Endothelial cell of umbilical vein (primary cell): Measurements from ENCODE around the gene CHL1. TPM values are rescaled to one million over a fixed set of nuclear protein-coding genes. Genes with fewer than 3 reads are reported as not detected.

Experiments
- BruUV-seq: library from RNA; stranded (reverse); fragments of 400-500 nt; replicated peaks from 2 replicates; lab custom pipeline; 2021; lab: Mats Ljungman, UMichigan
- CTCF ChIA-PET: fragments of 300-600, 350-600 bp; sonication (Branson Sonifier 250); formaldehyde crosslinking; loops from one replicate; lab custom pipeline; 2021; ENCODE audit warnings: antibody characterized with exemption, inconsistent platforms; lab: Charles Lee
- POLR2A ChIA-PET: fragments of 300-600, 350-600 bp; sonication (Branson Sonifier 250); formaldehyde crosslinking; loops from one replicate; lab custom pipeline; 2021; ENCODE audit warnings: antibody characterized with exemption, inconsistent platforms; lab: Charles Lee
- DNase-seq: peaks from one replicate; pipeline ENCODE4 v3.0.0-alpha.2; 2011; ENCODE audit warnings: low read depth, low spot score
- FAIRE-seq: peaks from 2 replicates; lab custom pipeline; 2011; peaks lifted over from hg19 to GRCh38; lab: Jason Lieb, UNC
- H2AFZ ChIP-seq: 2 replicates; pipeline ENCODE4 v1.6.0; 2012; ENCODE audit warnings: low read depth, low read length, control low read depth, inconsistent platforms
- H3K27ac ChIP-seq: 2 replicates; pipeline ENCODE4 v1.5.1; 2011; ENCODE audit warnings: low read depth, mild to moderate bottlenecking, control low read depth, low read length, moderate library complexity; ENCODE audit not compliant: insufficient read depth
- H3K27me3 ChIP-seq, 2 experiments: 2 replicates each; pipeline versions ENCODE4 v1.6.0 to v1.6.1; 2011; ENCODE audit warnings: low read length in 2 of 2, mixed read lengths in 1 of 2; ENCODE audit not compliant: control insufficient read depth in 2 of 2, insufficient read depth in 2 of 2
- H3K36me3 ChIP-seq, 2 experiments: 2 replicates in 1 of 2; 3 replicates in 1 of 2; pipeline ENCODE4 v1.5.1; 2011; ENCODE audit warnings: low read length in 2 of 2, mild to moderate bottlenecking in 1 of 2, moderate library complexity in 1 of 2; ENCODE audit not compliant: control insufficient read depth in 2 of 2, insufficient read depth in 2 of 2; ENCODE audit errors: extremely low read depth in 1 of 2
- H3K4me1 ChIP-seq: 3 replicates; pipeline ENCODE4 v1.5.1; 2011; ENCODE audit warnings: mild to moderate bottlenecking, low read length; ENCODE audit not compliant: control insufficient read depth, insufficient read depth; ENCODE audit errors: extremely low read depth
- H3K4me2 ChIP-seq: 2 replicates; pipeline ENCODE4 v1.6.1; 2011; ENCODE audit warnings: low read length, control low read depth, mixed read lengths; ENCODE audit not compliant: insufficient read depth
- H3K4me3 ChIP-seq, 3 experiments: fragments of 200-600 bp in 1 of 3; sonication (generic), shearing (Covaris generic) in 1 of 3; replicated peaks in 1 of 3; 2 replicates each; pipeline ENCODE4 v1.5.1; 2011 to 2016; ENCODE audit warnings: control low read depth in 3 of 3, low read length in 3 of 3, mild to moderate bottlenecking in 2 of 3, inconsistent platforms in 1 of 3, low read depth in 1 of 3, moderate library complexity in 1 of 3; ENCODE audit not compliant: insufficient read depth in 1 of 3
- H3K79me2 ChIP-seq: 2 replicates; pipeline ENCODE4 v1.6.0; 2012; ENCODE audit warnings: low read length, inconsistent platforms; ENCODE audit not compliant: control insufficient read depth, insufficient read depth
- H3K9ac ChIP-seq: replicated peaks from 2 replicates; pipeline ENCODE3; 2011; ENCODE audit warnings: low read length, control low read depth; ENCODE audit not compliant: insufficient read depth; ENCODE audit errors: extremely low read depth
- H3K9me1 ChIP-seq: replicated peaks from 3 replicates; pipeline ENCODE4 v1.6.0; 2011; ENCODE audit warnings: mild to moderate bottlenecking, low read length; ENCODE audit not compliant: control insufficient read depth, insufficient read depth; ENCODE audit errors: extremely low read depth
- H3K9me3 ChIP-seq: replicated peaks from 2 replicates; pipeline ENCODE4 v1.5.1; 2012; ENCODE audit warnings: low read length, inconsistent platforms; ENCODE audit not compliant: control insufficient read depth, insufficient read depth
- H4K20me1 ChIP-seq: replicated peaks from 2 replicates; pipeline ENCODE3; 2011; ENCODE audit warnings: mild to moderate bottlenecking, low read length; ENCODE audit not compliant: control insufficient read depth, insufficient read depth; ENCODE audit errors: extremely low read depth
- EZH2 ChIP-seq: IDR thresholded peaks from 2 replicates; pipeline ENCODE4 v1.6.1; 2012; ENCODE audit warnings: borderline replicate concordance, low read depth, mild to moderate bottlenecking, moderate library complexity, low read length, inconsistent platforms; ENCODE audit not compliant: severe bottlenecking
- FOS ChIP-seq: IDR thresholded peaks from 2 replicates; pipeline ENCODE4 v1.6.1; 2011; ENCODE audit warnings: mild to moderate bottlenecking, low read length, moderate library complexity, borderline replicate concordance; ENCODE audit not compliant: insufficient read depth
- GATA2 ChIP-seq: IDR thresholded peaks from 2 replicates; pipeline ENCODE4 v1.7.0; 2011; ENCODE audit warnings: low read depth, mild to moderate bottlenecking, moderate library complexity, mixed read lengths, low read length; ENCODE audit not compliant: insufficient read length, insufficient read depth
- JUN ChIP-seq: IDR thresholded peaks from 2 replicates; pipeline ENCODE4 v1.6.1; 2011; ENCODE audit warnings: borderline replicate concordance, low read depth; ENCODE audit not compliant: insufficient read length, insufficient read depth
- MAX ChIP-seq: IDR thresholded peaks from 2 replicates; pipeline ENCODE4 v1.6.1; 2011; ENCODE audit not compliant: insufficient read depth, insufficient read length
- MYC ChIP-seq: IDR thresholded peaks from one replicate; pipeline ENCODE4 v1.6.1; 2011; ENCODE audit warnings: mild to moderate bottlenecking, low read depth, low read length
- POLR2A ChIP-seq: IDR thresholded peaks from 2 replicates; pipeline ENCODE4 v1.6.1; 2012; ENCODE audit warnings: low read depth, mild to moderate bottlenecking, control low read depth, low read length
- POLR2AphosphoS5 ChIP-seq: IDR thresholded peaks from 2 replicates; pipeline ENCODE4 v1.6.1; 2012; ENCODE audit warnings: low read depth, mild to moderate bottlenecking, control low read depth, low read length, moderate library complexity; ENCODE audit not compliant: insufficient read depth
- dilution Hi-C: fragments of 300-500 bp; cut with MboI; formaldehyde crosslinking; loops from one replicate; pipeline ENCODE4 v1.15.0; 2019; ENCODE audit warnings: low sequenced_read_pairs; ENCODE audit not compliant: extremely low pct_ligation_motif_present
- intact Hi-C: fragments of 100-400 bp; cut with micrococcal nuclease; formaldehyde crosslinking; loops from one replicate; pipeline ENCODE4 v1.10.0; 2022
- polyA plus RNA-seq, 4 experiments: library from polyadenylated mRNA; depleted of rRNA in 3 of 4; stranded (reverse) in 3 of 4; unstranded in 1 of 4; fragments of >200 nt; gene quantifications; 2 replicates each; pipeline versions ENCODE4 v1.2.1 to v1.2.3, GENCODE V29; 2011 to 2012; ENCODE audit warnings: missing spikeins in 1 of 4
- total RNA-seq: library from RNA; stranded (reverse); gene quantifications from 2 replicates; pipeline ENCODE4 v1.2.3, GENCODE V29; 2021
- TF ChIP-seq, protein P1 (sequence below), 2 donors: IDR thresholded peaks; 1 replicate in 1 of 2; 2 replicates in 1 of 2; pipeline ENCODE4 v1.5.1; 2011; ENCODE audit warnings: low read length in 2 of 2, mild to moderate bottlenecking in 2 of 2, moderate library complexity in 2 of 2, control low read depth in 1 of 2, inconsistent platforms in 1 of 2, low read depth in 1 of 2; ENCODE audit not compliant: insufficient read depth in 1 of 2; ENCODE audit errors: extremely low read depth in 1 of 2

CHL1 gene
- total and polyA plus RNA-seq, 2 donors (not counting 3 experiments of a cell fraction or from before 2014, with no cell fraction given) = not detected

- intact Hi-C loops = no loop called here
- ChIA-PET POLR2A (no interaction called here), CTCF (no interaction called here)
- Histone ChIP-seq H3K79me2 (no peaks in the 10 kb centered on the region), H3K9ac (no peak overlapping the region), H3K9me1 (no peaks in the 10 kb centered on the region), H3K36me3 (no peaks in the 10 kb centered on the region), H3K27ac (no peak overlapping the region), H3K4me2 (no peak overlapping the region), H4K20me1 (no peaks in the 10 kb centered on the region), H3K4me3 (no peak overlapping the region), H3K9me3 (no peaks in the 10 kb centered on the region), H3K4me1 (no peaks in the 10 kb centered on the region), H2AFZ (no peak overlapping the region), H3K27me3 (no peaks in the 10 kb centered on the region)
- dilution Hi-C loops = no loop called here
- FAIRE-seq = no peak
- TF ChIP-seq JUN (no peak), GATA2 (no peak), POLR2A (no peak), MYC (no peak), POLR2AphosphoS5 (no peak)
- TF ChIP-seq, protein P1, sequence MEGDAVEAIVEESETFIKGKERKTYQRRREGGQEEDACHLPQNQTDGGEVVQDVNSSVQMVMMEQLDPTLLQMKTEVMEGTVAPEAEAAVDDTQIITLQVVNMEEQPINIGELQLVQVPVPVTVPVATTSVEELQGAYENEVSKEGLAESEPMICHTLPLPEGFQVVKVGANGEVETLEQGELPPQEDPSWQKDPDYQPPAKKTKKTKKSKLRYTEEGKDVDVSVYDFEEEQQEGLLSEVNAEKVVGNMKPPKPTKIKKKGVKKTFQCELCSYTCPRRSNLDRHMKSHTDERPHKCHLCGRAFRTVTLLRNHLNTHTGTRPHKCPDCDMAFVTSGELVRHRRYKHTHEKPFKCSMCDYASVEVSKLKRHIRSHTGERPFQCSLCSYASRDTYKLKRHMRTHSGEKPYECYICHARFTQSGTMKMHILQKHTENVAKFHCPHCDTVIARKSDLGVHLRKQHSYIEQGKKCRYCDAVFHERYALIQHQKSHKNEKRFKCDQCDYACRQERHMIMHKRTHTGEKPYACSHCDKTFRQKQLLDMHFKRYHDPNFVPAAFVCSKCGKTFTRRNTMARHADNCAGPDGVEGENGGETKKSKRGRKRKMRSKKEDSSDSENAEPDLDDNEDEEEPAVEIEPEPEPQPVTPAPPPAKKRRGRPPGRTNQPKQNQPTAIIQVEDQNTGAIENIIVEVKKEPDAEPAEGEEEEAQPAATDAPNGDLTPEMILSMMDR (IDR thresholded peaks at IDR 0.05; ENCODE audit: extremely low read depth in 1 of 2, insufficient read depth in 1 of 2, low read depth in 1 of 2, low read length in 2 of 2) = no peak
- DNase-seq = no peak
- no TSS peak for BruUV-seq
Measured at GRCh38 chr3:335240-335639, 138.7 kb downstream of the CHL1 start.

DNA sequence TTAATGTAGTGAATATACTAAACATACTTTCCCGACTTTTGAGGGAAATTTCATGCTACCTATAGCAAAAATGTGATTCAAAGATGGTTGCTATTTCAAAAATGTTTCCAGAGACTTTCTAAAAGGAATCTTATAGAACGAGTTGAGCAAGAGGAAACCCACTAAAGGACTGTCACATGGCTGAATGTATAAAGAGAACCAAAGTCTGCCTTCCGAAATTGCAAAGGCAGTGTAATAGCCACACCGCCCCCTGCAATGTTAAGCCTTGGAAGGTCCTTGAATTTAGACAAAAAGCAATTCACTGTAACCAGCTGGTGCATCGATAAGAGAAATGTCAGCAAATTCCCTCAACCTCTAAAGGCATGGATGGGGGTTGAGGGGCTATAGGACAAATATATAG lies 142.8 kb downstream of the CHL1 start:
- no peaks in the 10 kb centered on the region for H3K4me1 ChIP-seq
- TF ChIP-seq EZH2 = no peak
- TF ChIP-seq JUN = no peak
- TF ChIP-seq, protein P1 (IDR thresholded peaks at IDR 0.05; ENCODE audit: extremely low read depth in 1 of 2, insufficient read depth in 1 of 2, low read depth in 1 of 2, low read length in 2 of 2) = no peak
- TF ChIP-seq POLR2A = no peak
- no peak for TF ChIP-seq MYC
- no peak for TF ChIP-seq MAX
- TF ChIP-seq FOS = no peak
- no peak for TF ChIP-seq POLR2AphosphoS5
- TF ChIP-seq GATA2 = no peak
- H3K4me2 ChIP-seq = no peak overlapping the region
- no peaks in the 10 kb centered on the region for H3K79me2 ChIP-seq
- H3K27ac ChIP-seq = no peak overlapping the region
- ChIA-PET CTCF (no interaction called here), POLR2A (no interaction called here)
- no peaks in the 10 kb centered on the region for H4K20me1 ChIP-seq
- DNase-seq (no peak), FAIRE-seq (no peak)
- H2AFZ ChIP-seq = no peak overlapping the region
- intact Hi-C loops = no loop called here
- no peak overlapping the region for H3K4me3 ChIP-seq
- no peaks in the 10 kb centered on the region for H3K27me3 ChIP-seq
- no TSS peak for BruUV-seq
- dilution Hi-C loops = no loop called here
- no peaks in the 10 kb centered on the region for H3K36me3 ChIP-seq
- H3K9ac ChIP-seq = no peak overlapping the region
- H3K9me3 ChIP-seq = no peaks in the 10 kb centered on the region
- H3K9me1 ChIP-seq = no peaks in the 10 kb centered on the region
